OCI-LY3 (cell line): Measurements from ENCODE around the gene SCIN.

Experiments
- H2AFZ ChIP-seq: fragments of 200-600, 300-600 bp; shearing (Covaris generic); 2 replicates; pipeline ENCODE4 v1.6.0; 2014; ENCODE audit warnings: antibody characterized with exemption, low read depth, low read length
- H3K27ac ChIP-seq: fragments of 200-600, 300-600 bp; sonication (generic); 2 replicates; pipeline ENCODE4 v1.5.1; 2014; ENCODE audit warnings: mild to moderate bottlenecking, low read length, moderate library complexity, mixed read lengths
- H3K27me3 ChIP-seq: fragments of 200-600, 300-600 bp; sonication (generic); 2 replicates; pipeline ENCODE4 v1.6.1; 2014; ENCODE audit warnings: low read depth, low read length, mixed read lengths
- H3K36me3 ChIP-seq: fragments of 200-600, 300-600 bp; sonication (generic); replicated peaks from 2 replicates; pipeline ENCODE3; 2014; ENCODE audit warnings: low read depth, low read length, mixed read lengths
- H3K4me1 ChIP-seq: fragments of 300-600, 200-600 bp; sonication (generic); 2 replicates; pipeline ENCODE4 v1.6.1; 2014; ENCODE audit warnings: low read length, mixed read lengths
- H3K4me2 ChIP-seq: fragments of 200-600, 300-600 bp; sonication (generic); 2 replicates; pipeline ENCODE4 v1.6.1; 2014; ENCODE audit warnings: low read length, mixed read lengths
- H3K4me3 ChIP-seq: fragments of 300-600, 200-600 bp; sonication (generic); 2 replicates; pipeline ENCODE4 v1.5.1; 2014; ENCODE audit warnings: antibody characterized with exemption, mild to moderate bottlenecking, low read length, moderate library complexity
- H3K79me2 ChIP-seq: fragments of 300-600, 200-600 bp; shearing (Covaris generic); 2 replicates; pipeline ENCODE4 v1.6.1; 2014; ENCODE audit warnings: mild to moderate bottlenecking, low read length, mixed read lengths
- H3K9ac ChIP-seq: fragments of 300-600, 200-600 bp; shearing (Covaris generic); 2 replicates; pipeline ENCODE4 v1.6.0; 2014; ENCODE audit warnings: mild to moderate bottlenecking, low read length, moderate library complexity
- H3K9me3 ChIP-seq: fragments of 200-600, 300-600 bp; shearing (Covaris generic); 2 replicates; pipeline ENCODE4 v1.6.1; 2014; ENCODE audit warnings: low read length, mixed read lengths; ENCODE audit not compliant: insufficient read depth
- H4K20me1 ChIP-seq: fragments of 200-600, 300-600 bp; sonication (generic); 2 replicates; pipeline ENCODE4 v1.6.1; 2016; ENCODE audit warnings: low read length, mixed read lengths; ENCODE audit not compliant: insufficient read depth
- EZH2phosphoT487 ChIP-seq: fragments of 200-600 bp; shearing (Covaris generic); IDR thresholded peaks from 2 replicates; pipeline ENCODE4 v1.6.1; 2018; ENCODE audit warnings: antibody characterized with exemption, mixed run types, low read depth
- TF ChIP-seq, protein P1 (sequence below): fragments of 200-600, 300-600 bp; sonication (generic); IDR thresholded peaks from 2 replicates; pipeline ENCODE4 v1.5.1; 2014; ENCODE audit warnings: antibody characterized with exemption, low read length, low read depth

Gene SCIN

DNA sequence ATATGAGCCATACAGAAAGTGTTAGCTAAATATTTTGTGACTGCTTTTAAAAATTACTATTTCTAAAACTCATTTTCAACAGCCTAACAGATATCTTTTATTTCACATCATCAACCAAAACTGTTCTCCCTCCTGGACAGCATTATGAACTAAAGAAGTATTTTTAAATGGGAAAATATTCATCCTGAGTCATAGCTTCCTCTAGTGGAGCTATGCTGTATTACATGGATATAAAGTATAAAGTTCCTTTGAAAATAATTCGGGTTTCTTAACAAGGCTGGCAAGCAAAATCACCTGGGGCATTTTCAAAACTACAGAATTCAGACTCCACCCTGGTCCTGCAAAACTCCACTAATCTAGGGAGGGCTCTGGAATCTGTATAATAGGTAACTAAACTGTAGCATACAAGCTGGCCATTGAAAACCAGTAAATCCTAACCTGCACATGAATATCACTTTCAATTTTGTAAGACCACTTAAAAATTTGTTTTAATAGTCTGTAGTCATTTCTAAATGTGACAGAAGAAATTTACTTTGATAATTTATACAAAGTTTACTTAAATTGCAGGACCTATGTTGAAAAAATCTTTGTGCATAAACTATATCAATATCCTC is 53.5 kb downstream of the SCIN start:
- Histone ChIP-seq H3K4me1 (peaks cover 8% of the 10 kb centered on the region; the same call in 1 of the 2 replicates), H4K20me1 (no peaks in the 10 kb centered on the region), H3K36me3 (no peaks in the 10 kb centered on the region), H3K79me2 (no peaks in the 10 kb centered on the region), H3K4me2 (peak overlapping the region; percentile 68), H3K4me3 (peak overlapping the region; percentile 42), H3K9ac (no peak overlapping the region), H3K27ac (no peak overlapping the region), H2AFZ (0 out of 2 replicates have a peak overlapping the region, but pooled peaks have one; percentile 46), H3K9me3 (no peaks in the 10 kb centered on the region), H3K27me3 (no peaks in the 10 kb centered on the region)
- TF ChIP-seq, protein P1, sequence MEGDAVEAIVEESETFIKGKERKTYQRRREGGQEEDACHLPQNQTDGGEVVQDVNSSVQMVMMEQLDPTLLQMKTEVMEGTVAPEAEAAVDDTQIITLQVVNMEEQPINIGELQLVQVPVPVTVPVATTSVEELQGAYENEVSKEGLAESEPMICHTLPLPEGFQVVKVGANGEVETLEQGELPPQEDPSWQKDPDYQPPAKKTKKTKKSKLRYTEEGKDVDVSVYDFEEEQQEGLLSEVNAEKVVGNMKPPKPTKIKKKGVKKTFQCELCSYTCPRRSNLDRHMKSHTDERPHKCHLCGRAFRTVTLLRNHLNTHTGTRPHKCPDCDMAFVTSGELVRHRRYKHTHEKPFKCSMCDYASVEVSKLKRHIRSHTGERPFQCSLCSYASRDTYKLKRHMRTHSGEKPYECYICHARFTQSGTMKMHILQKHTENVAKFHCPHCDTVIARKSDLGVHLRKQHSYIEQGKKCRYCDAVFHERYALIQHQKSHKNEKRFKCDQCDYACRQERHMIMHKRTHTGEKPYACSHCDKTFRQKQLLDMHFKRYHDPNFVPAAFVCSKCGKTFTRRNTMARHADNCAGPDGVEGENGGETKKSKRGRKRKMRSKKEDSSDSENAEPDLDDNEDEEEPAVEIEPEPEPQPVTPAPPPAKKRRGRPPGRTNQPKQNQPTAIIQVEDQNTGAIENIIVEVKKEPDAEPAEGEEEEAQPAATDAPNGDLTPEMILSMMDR: peak; percentile 74
- no peak for TF ChIP-seq EZH2phosphoT487

DNA sequence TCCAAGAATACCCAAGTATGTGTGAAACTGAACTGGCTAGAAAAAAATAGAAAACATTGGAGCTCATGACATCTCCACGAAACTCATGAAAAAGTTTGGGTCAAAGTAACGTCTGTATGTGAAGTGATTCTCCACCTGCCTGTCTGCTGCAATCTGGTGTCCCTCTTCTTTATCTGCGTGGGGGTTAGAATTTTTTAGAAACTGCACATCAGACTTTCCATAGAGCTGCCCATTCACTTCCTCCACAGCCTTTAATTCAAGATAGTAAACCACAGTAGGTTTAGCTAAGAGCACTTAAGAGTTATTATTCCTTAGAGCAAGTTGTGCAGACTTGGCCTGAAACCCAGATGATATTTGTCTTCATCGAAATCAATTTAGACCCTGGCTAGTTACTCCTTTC is 55.3 kb downstream of the SCIN start:
- Histone ChIP-seq H3K9me3 (no peaks in the 10 kb centered on the region), H3K27me3 (no peaks in the 10 kb centered on the region), H4K20me1 (no peaks in the 10 kb centered on the region), H3K4me3 (no peak overlapping the region), H3K27ac (no peak overlapping the region), H3K79me2 (no peaks in the 10 kb centered on the region), H3K36me3 (no peaks in the 10 kb centered on the region), H3K4me1 (peaks cover 8% of the 10 kb centered on the region; the same call in 1 of the 2 replicates), H2AFZ (no peak overlapping the region), H3K9ac (no peak overlapping the region), H3K4me2 (no peak overlapping the region)
- TF ChIP-seq EZH2phosphoT487: no peak
- TF ChIP-seq, protein P1: no peak

DNA sequence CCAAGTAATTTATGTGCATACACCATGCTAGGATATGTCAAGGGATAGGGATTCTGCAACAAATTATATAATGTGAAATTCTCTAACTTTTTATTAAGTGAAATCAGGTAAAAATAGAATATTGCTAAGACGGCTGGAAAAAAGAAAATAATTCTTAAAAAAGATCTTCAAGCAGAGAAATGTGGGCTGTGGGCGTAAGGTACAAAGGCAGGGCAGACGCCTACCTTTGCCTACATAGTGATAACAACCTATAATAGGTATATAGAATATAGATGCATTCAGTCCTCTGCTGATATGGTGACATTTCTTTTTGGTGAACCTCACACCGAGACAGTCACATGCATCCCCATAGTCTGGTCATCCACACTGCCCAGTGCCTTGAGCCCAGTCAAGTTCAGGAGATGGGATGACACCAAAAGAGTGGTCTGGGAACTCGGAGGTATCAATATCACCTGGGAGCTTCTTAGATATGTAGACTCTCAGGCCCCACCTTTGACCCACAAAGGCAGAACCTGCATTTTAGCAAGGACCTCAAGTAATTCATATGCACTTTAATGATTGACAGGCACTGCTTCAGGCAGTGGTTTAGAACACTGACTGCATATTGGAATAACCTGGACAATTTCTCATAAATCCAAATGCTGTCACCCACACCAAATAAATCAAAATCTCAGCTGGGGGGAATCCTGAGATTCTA is 59.4 kb downstream of the SCIN start:
- TF ChIP-seq EZH2phosphoT487: no peak
- TF ChIP-seq, protein P1: no peak
- no peaks in the 10 kb centered on the region for H3K4me1 ChIP-seq
- no peaks in the 10 kb centered on the region for H4K20me1 ChIP-seq
- H2AFZ ChIP-seq: no peak overlapping the region
- no peaks in the 10 kb centered on the region for H3K9me3 ChIP-seq
- no peak overlapping the region for H3K4me2 ChIP-seq
- no peak overlapping the region for H3K4me3 ChIP-seq
- H3K27ac ChIP-seq: no peak overlapping the region
- no peaks in the 10 kb centered on the region for H3K79me2 ChIP-seq
- H3K27me3 ChIP-seq: no peaks in the 10 kb centered on the region
- no peaks in the 10 kb centered on the region for H3K36me3 ChIP-seq
- no peak overlapping the region for H3K9ac ChIP-seq

GRCh38 chr7:12630513-12630819 is 59.9 kb downstream of the SCIN start:
- no peaks in the 10 kb centered on the region for H4K20me1 ChIP-seq
- no peaks in the 10 kb centered on the region for H3K27me3 ChIP-seq
- no peak overlapping the region for H3K27ac ChIP-seq
- no peak overlapping the region for H3K4me3 ChIP-seq
- H3K4me1 ChIP-seq: no peaks in the 10 kb centered on the region
- TF ChIP-seq, protein P1: no peak
- no peak for TF ChIP-seq EZH2phosphoT487
- H3K79me2 ChIP-seq: no peaks in the 10 kb centered on the region
- H3K36me3 ChIP-seq: no peaks in the 10 kb centered on the region
- no peaks in the 10 kb centered on the region for H3K9me3 ChIP-seq
- H3K4me2 ChIP-seq: no peak overlapping the region
- H3K9ac ChIP-seq: no peak overlapping the region
- H2AFZ ChIP-seq: no peak overlapping the region
